ENCODE results near the gene SND1.

- TF ChIP-seq CTCF (IDR thresholded peaks at IDR 0.05), result no peak
- no peak for TF ChIP-seq POLR2A (IDR thresholded peaks at IDR 0.05)
Measured at GRCh38 chr7:127769137-127769536, 117.1 kb downstream of the SND1 start.

Data from body of pancreas (tissue), 4 donors.